H1 (cell line): ENCODE data around the gene HSFX2. TPM values are rescaled to one million over a fixed set of nuclear protein-coding genes. Genes with fewer than 3 reads are reported as not detected.
"Not testable (repeated sequence)": the region's sequence is repeated elsewhere in the genome, so short reads cannot be mapped to it uniquely, and the experiment has no call there.

Source experiments
- CTCF ChIA-PET: fragments of 300-600 bp; sonication (Branson Sonifier 250); formaldehyde crosslinking; loops from one replicate; lab custom pipeline; 2021; ENCODE audit not compliant: partially characterized antibody; lab: Charles Lee
- POLR2A ChIA-PET: fragments of 300-600 bp; sonication (Branson Sonifier 250); formaldehyde crosslinking; loops from one replicate; lab custom pipeline; 2021; ENCODE audit warnings: inconsistent platforms; ENCODE audit not compliant: partially characterized antibody; lab: Charles Lee
- DNase-seq, 2 experiments: peaks; one replicate each; pipeline versions ENCODE4 v3.0.0 to v3.0.0-alpha.2; 2010 to 2022; ENCODE audit warnings: low spot score in 2 of 2, low read depth in 1 of 2, mixed read lengths in 1 of 2
- FAIRE-seq: peaks from 2 replicates; lab custom pipeline; 2011; peaks lifted over from hg19 to GRCh38; lab: Jason Lieb, UNC
- H2AFZ ChIP-seq: 2 replicates; pipeline ENCODE4 v1.8.1; 2012; ENCODE audit warnings: low read length, inconsistent platforms
- H2AK5ac ChIP-seq: 2 replicates; pipeline ENCODE4 v1.6.1; 2013; ENCODE audit warnings: low read depth, low read length
- H2BK120ac ChIP-seq: replicated peaks from 2 replicates; pipeline ENCODE3; 2013; ENCODE audit warnings: low read depth, low read length, inconsistent platforms
- H2BK12ac ChIP-seq: 2 replicates; pipeline ENCODE4 v1.6.1; 2013; ENCODE audit warnings: low read depth, low read length
- H2BK15ac ChIP-seq: 2 replicates; pipeline ENCODE4 v1.6.1; 2013; ENCODE audit warnings: low read length
- H2BK20ac ChIP-seq: 2 replicates; pipeline ENCODE4 v1.6.1; 2013; ENCODE audit warnings: low read length
- H2BK5ac ChIP-seq: 2 replicates; pipeline ENCODE4 v1.6.1; 2013; ENCODE audit warnings: low read depth, low read length
- H3K14ac ChIP-seq: 2 replicates; pipeline ENCODE4 v1.6.1; 2013; ENCODE audit warnings: inconsistent platforms; ENCODE audit not compliant: insufficient read length
- H3K18ac ChIP-seq: 2 replicates; pipeline ENCODE4 v1.6.1; 2013; ENCODE audit warnings: low read length; ENCODE audit errors: extremely low read depth
- H3K23ac ChIP-seq: 2 replicates; pipeline ENCODE4 v1.6.1; 2013; ENCODE audit warnings: inconsistent platforms; ENCODE audit not compliant: insufficient read length
- H3K23me2 ChIP-seq: 2 replicates; pipeline ENCODE4 v1.6.1; 2013; ENCODE audit warnings: low read depth, low read length
- H3K27ac ChIP-seq: 2 replicates; pipeline ENCODE4 v1.6.1; 2011; ENCODE audit warnings: low read depth, low read length, inconsistent platforms
- H3K27me3 ChIP-seq, 4 experiments: replicated peaks in 1 of 4; 1 replicate in 1 of 4; 2 replicates in 3 of 4; pipeline versions ENCODE4 v1.6.1 to v1.8.1; 2011 to 2013; ENCODE audit warnings: low read length in 3 of 4, mild to moderate bottlenecking in 3 of 4, inconsistent platforms in 2 of 4, mixed read lengths in 2 of 4, moderate library complexity in 1 of 4; ENCODE audit not compliant: control insufficient read depth in 3 of 4, insufficient read depth in 3 of 4; ENCODE audit errors: extremely low read depth in 1 of 4
- H3K36me3 ChIP-seq, 4 experiments: 2 replicates each; pipeline versions ENCODE4 v1.6.1 to v1.8.1; 2011 to 2013; ENCODE audit warnings: mild to moderate bottlenecking in 4 of 4, low read length in 3 of 4, moderate library complexity in 2 of 4, control low read depth in 1 of 4, inconsistent platforms in 1 of 4; ENCODE audit not compliant: insufficient read depth in 4 of 4, control insufficient read depth in 2 of 4
- H3K4ac ChIP-seq: replicated peaks from 2 replicates; pipeline ENCODE3; 2013; ENCODE audit warnings: low read length, low read depth, mixed read lengths, inconsistent platforms; ENCODE audit not compliant: insufficient read length
- H3K4me1 ChIP-seq, 4 experiments: replicated peaks in 1 of 4; 1 replicate in 1 of 4; 2 replicates in 3 of 4; pipeline versions ENCODE4 v1.6.1 to v1.8.1; 2011 to 2013; ENCODE audit warnings: low read length in 3 of 4, inconsistent platforms in 2 of 4, mixed read lengths in 1 of 4; ENCODE audit not compliant: insufficient read depth in 4 of 4, control insufficient read depth in 3 of 4
- H3K4me2 ChIP-seq, 2 experiments: 2 replicates each; pipeline versions ENCODE4 v1.6.1 to v1.8.1; 2011 to 2013; ENCODE audit warnings: low read depth in 2 of 2, low read length in 2 of 2, control low read depth in 1 of 2, inconsistent platforms in 1 of 2, mild to moderate bottlenecking in 1 of 2; ENCODE audit not compliant: insufficient read depth in 1 of 2
- H3K4me3 ChIP-seq, 4 experiments: fragments of 200-600, 300-600 bp in 1 of 4; sonication (generic), shearing (Covaris generic), sonication (Bioruptor Twin) in 1 of 4; 2 replicates each; pipeline versions ENCODE4 v1.5.1 to v1.8.1; 2011 to 2016; ENCODE audit warnings: low read length in 4 of 4, low read depth in 3 of 4, control low read depth in 2 of 4, inconsistent platforms in 2 of 4, mild to moderate bottlenecking in 2 of 4, mixed read lengths in 1 of 4, moderate library complexity in 1 of 4; ENCODE audit not compliant: insufficient read depth in 2 of 4; ENCODE audit errors: extremely low read depth in 1 of 4
- H3K56ac ChIP-seq: replicated peaks from 2 replicates; pipeline ENCODE3; 2013; ENCODE audit warnings: low read depth, mild to moderate bottlenecking, mixed read lengths, low read length, inconsistent platforms; ENCODE audit not compliant: insufficient read length
- H3K79me1 ChIP-seq: 2 replicates; pipeline ENCODE4 v1.6.1; 2013; ENCODE audit warnings: low read depth, low read length, control low read depth
- H3K79me2 ChIP-seq, 2 experiments: 2 replicates each; pipeline versions ENCODE4 v1.6.1 to v1.8.1; 2012 to 2013; ENCODE audit warnings: low read length in 2 of 2, mild to moderate bottlenecking in 2 of 2, inconsistent platforms in 1 of 2; ENCODE audit not compliant: insufficient read depth in 2 of 2, control insufficient read depth in 1 of 2
- H3K9ac ChIP-seq, 4 experiments: replicated peaks in 1 of 4; 1 replicate in 1 of 4; 2 replicates in 3 of 4; pipeline versions ENCODE4 v1.6.1 to v1.8.1; 2011 to 2013; ENCODE audit warnings: low read depth in 3 of 4, low read length in 3 of 4, control low read depth in 2 of 4, mild to moderate bottlenecking in 2 of 4, moderate library complexity in 2 of 4, inconsistent platforms in 1 of 4; ENCODE audit errors: extremely low read depth in 1 of 4
- H3K9me3 ChIP-seq, 2 experiments: 2 replicates each; pipeline versions ENCODE4 v1.6.1 to v1.8.1; 2012 to 2013; ENCODE audit warnings: mild to moderate bottlenecking in 2 of 2, moderate library complexity in 2 of 2, control low read depth in 1 of 2, inconsistent platforms in 1 of 2, low read depth in 1 of 2, low read length in 1 of 2, mixed read lengths in 1 of 2; ENCODE audit not compliant: insufficient read depth in 2 of 2
- H4K20me1 ChIP-seq, 2 experiments: replicated peaks in 1 of 2; 2 replicates each; pipeline versions ENCODE3 to v1.8.1; 2011 to 2013; ENCODE audit warnings: inconsistent platforms in 2 of 2, low read length in 2 of 2, mild to moderate bottlenecking in 1 of 2; ENCODE audit not compliant: insufficient read depth in 2 of 2, control insufficient read depth in 1 of 2
- H4K5ac ChIP-seq: 2 replicates; pipeline ENCODE4 v1.6.1; 2013; ENCODE audit warnings: low read length, low read depth, mixed read lengths, inconsistent platforms; ENCODE audit not compliant: insufficient read length
- H4K8ac ChIP-seq: 2 replicates; pipeline ENCODE4 v1.8.0; 2013; ENCODE audit warnings: mild to moderate bottlenecking, moderate library complexity, low read length, inconsistent platforms; ENCODE audit not compliant: insufficient read depth; ENCODE audit errors: extremely low read depth
- H4K91ac ChIP-seq: replicated peaks from 2 replicates; pipeline ENCODE3; 2013; ENCODE audit warnings: low read length, mixed read lengths, inconsistent platforms; ENCODE audit not compliant: insufficient read length
- WGBS, 2 experiments: shearing (Covaris generic) in 1 of 2; methylation state at CpG; one replicate each; pipeline versions ENCODE4 v1.1.6 to v1.1.7; 2013 to 2015; ENCODE audit warnings: low lambda C conversion rate in 2 of 2, mixed read lengths in 2 of 2, inconsistent platforms in 1 of 2, low coverage in 1 of 2, missing lambda C conversion rate in 1 of 2; ENCODE audit not compliant: insufficient replicate concordance in 2 of 2, insufficient coverage in 1 of 2, insufficient read length in 1 of 2; ENCODE audit errors: extremely low coverage in 1 of 2, missing lambda C conversion rate in 1 of 2; 5-methylcytosine and 5-hydroxymethylcytosine counted together
- polyA plus RNA-seq, 7 experiments: library from polyadenylated mRNA; depleted of rRNA in 3 of 7; stranded (reverse) in 5 of 7; unstranded in 2 of 7; fragments of >200 nt in 5 of 7; fragments of 200-250 nt in 2 of 7; gene quantifications; 1 replicate in 5 of 7; 2 replicates in 1 of 7; 4 replicates in 1 of 7; pipeline versions ENCODE4 v1.2.1 to v1.2.3, GENCODE V29; 2011 to 2013; ENCODE audit warnings: missing spikeins in 2 of 7, mixed read lengths in 2 of 7
- total RNA-seq: library from RNA; stranded (reverse); fragmentation: NEBNext Ultra II Directional; extraction: Animal tissue kit (Norgen Biotek cat#: 25700); gene quantifications from 2 replicates; pipeline ENCODE4 v1.2.1, GENCODE V29; 2021

Gene HSFX2
- total and polyA plus RNA-seq, 2 of the 8 experiments (the other 6 are each of a cell fraction or from before 2014, with no cell fraction given), result 0.17 TPM; not detected in 1

GRCh38 chrX:149626829-149627228, 31.7 kb upstream of the HSFX2 start:
- H3K27ac ChIP-seq, H2BK15ac ChIP-seq, FAIRE-seq, H3K79me1 ChIP-seq, H3K36me3 ChIP-seq, POLR2A ChIA-PET, CTCF ChIA-PET, H3K4ac ChIP-seq, H2BK5ac ChIP-seq, H4K8ac ChIP-seq, H4K91ac ChIP-seq, H3K14ac ChIP-seq, H3K23ac ChIP-seq, H2AFZ ChIP-seq, H4K20me1 ChIP-seq, H3K23me2 ChIP-seq, DNase-seq, H2BK20ac ChIP-seq, H2BK12ac ChIP-seq, H3K4me2 ChIP-seq, H2BK120ac ChIP-seq, H3K18ac ChIP-seq, H3K4me3 ChIP-seq, H2AK5ac ChIP-seq, H3K27me3 ChIP-seq, H3K9me3 ChIP-seq, H3K9ac ChIP-seq, H3K4me1 ChIP-seq, H4K5ac ChIP-seq, H3K56ac ChIP-seq: not testable (repeated sequence)
- peaks cover 0 to 45% of the 10 kb centered on the region in 2 experiments; a peak in 2 of 4 replicates for H3K79me2 ChIP-seq
- 73% methylated on average over 7 of the region's 8 CpGs; no CpG with 5 or more reads in 1 of the 2 experiments for WGBS, 2 experiments

GRCh38 chrX:149619662-149620061, 24.5 kb upstream of the HSFX2 start:
- H3K23ac ChIP-seq, H2BK120ac ChIP-seq, CTCF ChIA-PET, H3K56ac ChIP-seq, H3K23me2 ChIP-seq, DNase-seq, H3K9me3 ChIP-seq, H2AFZ ChIP-seq, H3K27me3 ChIP-seq, H2BK20ac ChIP-seq, H3K4me3 ChIP-seq, H3K18ac ChIP-seq, H3K9ac ChIP-seq, H3K36me3 ChIP-seq, H4K8ac ChIP-seq, H2BK12ac ChIP-seq, POLR2A ChIA-PET, FAIRE-seq, H4K20me1 ChIP-seq, H3K79me1 ChIP-seq, H4K91ac ChIP-seq, H4K5ac ChIP-seq, H2BK15ac ChIP-seq, H2BK5ac ChIP-seq, H2AK5ac ChIP-seq, H3K14ac ChIP-seq, H3K27ac ChIP-seq, H3K4ac ChIP-seq, H3K4me1 ChIP-seq, H3K4me2 ChIP-seq: not testable (repeated sequence)
- no CpG with 5 or more reads among the region's 1 CpG for WGBS, 2 experiments
- peaks cover 0 to 39% of the 10 kb centered on the region in 2 experiments; a peak in 2 of 4 replicates for H3K79me2 ChIP-seq
